Anterior cingulate cortex (tissue), 58 donors: Measurements from ENCODE around the gene RPS14.
A peak's percentile ranks its signal among the peaks of the same experiment; 100 is the strongest.

Source experiments
- DNase-seq, 58 donors: peaks; one replicate each; lab custom pipeline; 2025; lab: John Stamatoyannopoulos, UW

The RPS14 gene

DNA sequence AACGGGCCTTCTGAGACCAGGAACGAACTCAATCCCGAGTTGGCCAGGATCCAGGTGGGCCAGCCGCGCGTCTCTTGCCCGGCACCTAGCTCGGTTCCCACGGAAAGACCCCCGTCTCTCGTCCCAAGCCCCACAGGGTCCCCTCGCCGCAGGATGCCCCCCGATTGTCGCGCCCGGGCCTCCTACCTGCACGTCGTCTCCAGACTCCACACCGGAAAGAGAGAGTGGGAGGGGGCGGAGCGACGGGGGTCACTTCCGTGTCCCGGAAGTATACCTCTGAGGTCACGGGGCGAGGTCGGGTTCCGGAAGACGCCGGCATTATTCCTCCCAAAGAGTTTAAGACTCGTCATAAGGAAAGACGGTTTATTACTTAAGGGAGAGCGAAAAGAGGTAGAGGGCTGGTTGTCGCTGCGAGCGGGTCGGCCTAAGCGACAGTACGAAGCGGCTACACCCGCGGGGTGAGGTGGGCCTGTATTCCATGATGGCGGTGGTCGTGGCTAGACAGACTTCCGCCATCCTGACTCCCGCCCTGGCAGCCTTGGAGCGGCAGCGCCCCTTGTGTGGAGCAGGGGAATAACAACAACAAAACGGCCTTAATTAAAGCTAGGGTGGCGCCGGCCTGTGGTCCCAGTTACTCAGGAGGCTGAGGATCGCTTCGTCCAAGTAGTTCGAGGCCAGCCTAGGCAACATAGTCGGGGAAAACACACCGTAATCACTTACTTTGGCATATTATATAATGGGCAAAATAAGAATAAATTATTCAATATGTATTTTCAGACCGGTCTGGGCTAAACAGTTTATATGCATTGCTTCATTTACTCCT lies at the start of gene RPS14:
RPS14 (minus strand) TSS at position 223 of the 823 bp plus-strand sequence. CDS start 2,006 bp downstream, outside the sequence.
- peak; percentile 71 to 99 (median 88) for DNase-seq

DNA sequence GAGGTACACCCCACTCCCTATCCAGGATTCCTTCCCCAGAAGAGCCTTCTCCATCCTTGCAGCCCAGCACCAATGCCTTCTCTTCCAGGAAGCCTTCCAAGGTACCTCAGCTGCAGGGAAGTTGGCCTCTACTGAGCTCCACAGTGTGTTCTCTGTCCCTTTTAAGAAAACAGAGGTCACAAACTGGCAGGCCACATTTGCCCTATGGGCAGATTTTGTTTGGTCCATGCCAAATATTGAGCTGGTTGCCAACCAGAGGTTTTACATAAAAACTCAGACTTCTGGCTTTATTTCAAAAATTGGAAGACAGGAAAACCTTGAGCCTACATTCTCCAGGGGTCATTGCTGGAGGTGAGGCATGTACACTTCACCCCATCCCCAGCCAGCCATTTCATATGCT lies 49.4 kb upstream of the RPS14 start:
- no peak for DNase-seq

DNA sequence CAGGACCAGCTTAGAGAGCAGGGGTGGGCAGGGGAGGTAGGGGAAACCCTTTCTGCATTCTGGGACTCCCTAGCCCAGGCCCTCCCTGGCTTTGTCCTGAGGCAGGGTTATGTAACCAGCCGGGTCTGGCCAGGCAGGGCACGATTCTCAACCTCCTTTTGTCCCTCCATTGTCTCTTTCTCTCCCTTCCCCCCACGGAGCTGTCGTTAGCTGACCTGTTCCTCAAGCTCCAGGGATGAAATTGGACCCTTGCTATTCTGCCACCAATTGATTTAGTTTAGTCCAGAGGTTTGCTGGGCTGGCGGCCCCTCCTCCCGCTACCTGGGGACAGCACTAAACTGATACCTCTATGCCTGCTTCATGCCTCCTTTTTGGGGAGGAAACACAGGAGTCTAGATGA lies 49.0 kb upstream of the RPS14 start:
- DNase-seq, result peak in 14 of 58 donors; percentile 31 to 59 (median 42)

DNA sequence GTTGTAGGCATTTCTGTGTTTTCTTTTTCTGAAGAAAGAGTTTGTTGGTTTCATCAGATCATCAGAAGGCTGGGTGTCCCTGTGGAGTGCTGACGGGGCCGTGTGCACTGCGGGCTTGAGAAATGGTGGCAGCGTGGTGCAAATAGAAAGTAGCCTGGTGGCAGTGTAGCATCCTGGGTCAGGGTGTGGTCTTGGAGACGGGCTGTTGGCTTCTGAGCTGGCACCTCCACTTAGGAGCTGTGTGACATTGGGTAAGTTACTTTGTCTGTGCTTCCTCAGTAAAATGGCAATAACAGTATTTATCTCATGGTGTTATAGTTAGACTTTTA lies 48.4 kb upstream of the RPS14 start:
- no peak for DNase-seq

DNA sequence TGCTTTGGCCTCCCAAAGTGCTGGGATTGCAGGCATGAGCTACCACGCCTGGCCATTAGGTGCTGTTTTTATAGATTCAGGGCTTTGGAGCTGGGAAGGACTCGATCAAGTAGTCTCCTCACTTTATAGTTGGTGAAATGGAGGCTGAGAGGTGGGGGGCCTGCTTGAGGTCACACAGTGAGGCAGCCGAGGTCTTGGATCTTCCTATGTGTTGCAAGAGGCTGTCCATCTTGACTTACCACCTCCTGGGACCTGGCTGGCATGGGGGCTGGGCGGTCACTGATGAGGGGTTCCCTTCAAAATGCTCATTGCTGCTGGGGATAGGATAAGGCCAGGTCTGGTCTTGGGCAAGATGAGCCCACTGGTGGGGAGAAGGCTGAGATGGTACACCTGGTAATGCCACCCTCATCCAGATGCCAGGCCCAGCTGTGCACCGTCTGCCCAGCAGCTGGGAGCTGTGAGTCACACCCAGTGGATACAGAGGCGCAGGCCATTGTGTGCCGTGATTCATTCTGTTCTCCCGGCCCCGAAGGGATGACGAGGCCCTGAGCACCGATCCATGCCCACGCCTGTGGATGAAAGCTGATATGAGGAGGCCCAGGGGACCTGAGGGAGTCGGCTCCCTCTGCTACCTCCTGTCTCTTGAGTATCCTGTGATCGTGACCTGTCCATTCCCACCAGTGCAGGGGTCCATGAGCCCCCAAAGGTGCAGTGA lies 47.9 kb upstream of the RPS14 start:
- peak in 41 of 58 donors; percentile 16 to 85 (median 54) for DNase-seq

DNA sequence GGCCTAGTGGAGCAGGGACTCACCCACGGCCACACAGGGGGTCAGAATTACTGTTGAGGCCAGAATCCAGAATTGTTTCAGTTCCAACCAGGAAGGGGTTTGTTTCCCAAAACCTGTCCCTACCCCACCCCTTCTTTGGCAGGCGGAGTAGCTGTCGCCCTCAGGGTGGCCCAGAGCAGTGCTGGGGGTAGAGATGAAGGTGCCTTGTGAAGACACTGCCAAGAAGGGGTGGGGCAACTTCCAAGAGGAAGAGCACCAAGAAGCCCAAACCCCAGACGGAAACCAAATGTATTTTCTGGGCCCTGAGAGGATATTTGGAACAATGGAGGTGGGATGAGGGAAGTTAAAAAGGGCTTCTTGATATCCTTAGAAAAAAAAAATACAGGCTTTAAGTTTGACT lies 47.0 kb upstream of the RPS14 start:
- DNase-seq, result no peak

DNA sequence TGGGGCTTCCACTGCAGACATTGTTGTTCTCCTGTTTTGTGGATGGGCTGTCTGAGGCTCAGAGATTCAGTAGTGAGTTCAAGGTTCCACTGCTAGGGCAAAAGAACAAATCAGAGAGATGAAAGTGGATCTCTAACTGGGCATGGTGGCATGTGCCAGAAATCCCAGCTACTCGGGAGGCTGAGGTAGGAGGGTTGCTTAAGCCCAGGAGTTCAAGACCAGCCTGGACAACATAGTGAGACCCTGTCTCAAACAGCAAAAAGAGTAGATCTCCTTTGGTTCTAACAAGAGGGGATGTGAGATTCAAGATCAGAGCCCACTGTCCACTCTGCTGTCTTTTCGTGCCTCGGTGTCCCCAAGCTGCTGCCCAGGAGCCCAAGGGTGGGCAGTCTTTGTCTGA lies 46.6 kb upstream of the RPS14 start:
- no peak for DNase-seq

DNA sequence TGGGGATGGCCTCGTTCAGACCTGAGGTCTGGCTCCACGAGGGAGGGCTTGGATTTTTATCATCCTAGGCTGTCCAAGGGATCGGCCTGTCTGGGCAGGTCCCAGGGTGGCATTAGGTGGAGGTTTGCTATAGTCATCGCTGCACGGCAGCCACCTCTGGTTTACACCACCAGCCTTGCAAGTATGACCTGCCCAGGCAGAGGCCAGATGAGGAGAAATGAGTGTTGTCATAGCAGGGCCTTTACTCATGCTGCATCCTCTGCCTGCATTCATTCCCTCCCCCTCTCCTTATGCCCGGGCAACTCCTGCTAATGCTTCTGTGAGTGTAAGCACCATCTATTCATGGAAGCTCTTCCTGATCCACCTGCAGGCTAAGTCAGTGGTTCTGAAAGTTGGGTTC lies 43.1 kb upstream of the RPS14 start:
- no peak for DNase-seq

DNA sequence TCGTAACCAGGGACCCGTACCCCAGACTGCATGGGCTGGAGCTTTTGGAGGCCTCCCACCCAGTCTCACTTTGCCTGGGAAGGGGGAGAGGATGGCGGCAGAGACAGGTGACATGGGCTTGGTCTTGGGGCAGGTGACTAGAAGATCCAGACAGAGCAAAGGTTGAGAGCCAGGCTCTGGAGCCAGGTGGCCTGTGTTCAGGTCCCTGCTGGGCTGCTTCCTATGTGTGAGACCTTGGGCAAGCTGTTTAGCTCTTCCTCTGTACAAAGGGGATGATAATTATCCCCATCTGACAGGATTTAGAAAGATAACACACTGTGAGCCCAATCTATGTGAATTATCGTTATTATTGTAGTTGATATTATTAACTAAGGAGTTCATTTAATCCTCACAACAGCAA lies 42.3 kb upstream of the RPS14 start:
- no peak for DNase-seq

DNA sequence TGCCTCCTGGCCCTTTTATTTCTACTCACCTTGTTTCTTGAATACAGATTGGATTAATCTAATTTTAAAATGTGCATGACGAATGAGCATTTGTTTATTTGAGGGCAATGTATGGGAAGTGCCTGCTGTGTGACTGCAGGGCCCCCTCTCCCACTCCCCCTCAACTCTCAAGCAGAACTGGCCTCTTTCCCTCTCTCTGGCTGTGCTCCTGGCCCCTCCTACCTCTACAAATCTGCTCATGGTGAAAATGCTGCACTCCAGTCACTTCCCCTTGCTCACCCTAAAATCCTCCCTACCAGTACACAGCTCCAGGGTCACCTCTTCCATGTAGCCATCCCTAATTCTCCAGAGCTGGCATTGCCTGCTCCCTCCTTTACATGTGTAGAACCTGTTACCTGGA lies 41.2 kb upstream of the RPS14 start:
- no peak for DNase-seq

DNA sequence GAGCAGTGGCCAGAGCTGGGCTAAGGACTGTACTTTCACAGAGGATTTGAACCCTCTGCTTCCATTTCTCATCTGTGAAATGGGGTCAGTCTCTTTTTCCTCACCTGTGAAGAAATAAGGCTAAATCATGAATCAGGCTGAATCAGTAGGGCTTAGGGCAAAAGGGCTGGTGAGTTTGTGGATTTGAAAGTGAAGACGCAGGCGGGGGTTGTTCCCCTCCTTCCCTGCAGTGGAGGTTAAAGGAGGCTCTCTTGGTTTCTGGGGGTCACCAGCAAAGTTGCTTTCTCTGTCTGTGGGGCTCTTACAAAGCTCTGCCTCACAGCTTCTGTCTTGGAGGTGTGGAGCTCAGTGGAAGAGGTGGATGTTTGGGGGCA lies 40.7 kb upstream of the RPS14 start:
- no peak for DNase-seq

DNA sequence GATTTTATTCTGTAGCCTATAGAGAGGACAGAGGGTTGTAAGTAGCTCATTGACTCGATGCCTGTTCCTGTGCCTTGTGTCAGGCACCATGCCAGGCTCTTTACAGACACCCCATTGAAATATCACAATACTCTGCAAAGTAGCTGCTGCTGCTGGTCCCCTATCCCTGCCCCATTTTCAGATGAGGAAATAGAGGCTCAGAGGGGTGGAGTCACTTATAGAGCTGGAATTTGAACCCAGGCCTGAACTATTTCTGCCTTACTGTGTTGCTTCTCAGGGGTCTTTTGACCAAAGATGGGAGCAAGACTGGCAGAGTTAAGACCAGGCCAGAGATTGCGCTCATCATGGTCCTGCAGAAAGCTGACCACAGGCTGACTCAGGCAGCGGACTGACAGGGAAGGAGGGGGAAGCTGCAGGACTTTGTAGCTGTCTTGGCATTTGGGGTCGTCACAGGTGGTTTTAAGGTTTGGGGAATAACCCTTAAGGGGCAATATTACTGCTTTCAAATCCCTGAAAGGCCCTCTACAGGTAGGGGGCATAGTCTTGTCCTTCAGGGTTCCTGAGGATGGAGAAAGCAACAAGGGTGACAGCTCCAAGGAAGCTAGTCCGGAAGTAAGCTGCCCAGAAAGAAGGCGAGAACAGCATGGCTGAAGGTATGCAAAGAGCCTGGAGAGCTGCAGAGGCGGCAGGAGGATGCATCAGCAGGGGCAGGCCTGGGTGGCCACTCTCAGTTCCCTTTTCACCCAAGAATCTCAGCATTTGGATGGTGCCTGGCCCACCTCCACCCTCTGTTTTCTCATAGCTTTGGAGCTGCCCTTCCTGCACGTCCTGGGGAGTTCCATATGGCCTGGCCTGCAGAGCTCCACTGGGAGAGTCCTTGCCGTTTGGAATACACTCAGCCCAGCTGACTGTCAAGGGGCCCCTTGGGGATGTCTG lies 40.1 kb upstream of the RPS14 start:
- peak in 28 of 58 donors; percentile 14 to 78 (median 52) for DNase-seq

DNA sequence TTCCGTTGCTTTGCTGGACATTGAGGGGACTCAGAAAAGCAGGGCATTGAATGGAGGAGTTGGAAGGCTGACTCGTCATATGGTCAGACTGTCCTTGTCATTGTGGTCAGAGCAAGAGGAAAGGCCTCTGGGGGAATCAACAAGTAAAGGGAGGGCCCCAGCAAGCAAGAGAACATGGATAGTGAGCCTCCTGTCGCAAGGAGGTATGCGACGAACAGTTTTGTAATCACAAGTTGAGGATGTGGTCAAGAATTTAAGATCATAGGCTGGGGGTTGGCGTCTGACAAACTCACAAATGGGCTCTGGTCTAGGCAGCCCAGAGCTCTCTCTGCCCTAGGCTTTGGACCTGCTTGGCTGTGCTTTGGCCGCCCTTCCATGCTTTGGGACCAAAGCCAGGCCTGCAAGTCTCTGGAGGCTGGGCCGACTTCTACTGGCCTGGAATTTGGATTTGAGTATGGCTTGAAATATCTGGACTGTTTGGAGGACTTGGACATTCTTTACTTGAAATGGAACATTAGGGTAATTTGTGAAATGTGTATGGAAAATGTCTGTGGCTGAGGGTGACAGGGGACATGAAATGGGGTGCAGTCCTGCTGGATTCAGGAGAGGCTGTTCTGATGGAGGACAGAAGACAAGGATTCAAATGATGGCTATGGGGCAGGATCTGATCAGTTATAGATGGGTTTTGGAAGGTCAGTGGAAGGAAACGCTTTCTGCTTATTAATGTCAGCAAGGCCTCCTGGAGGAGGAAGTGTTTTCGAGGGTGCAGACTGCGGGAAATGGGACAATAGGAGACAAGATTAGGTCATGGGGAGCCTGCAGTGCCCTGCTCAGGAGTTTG lies 39.2 kb upstream of the RPS14 start:
- DNase-seq, result peak in 35 of 58 donors; percentile 27 to 75 (median 52)

DNA sequence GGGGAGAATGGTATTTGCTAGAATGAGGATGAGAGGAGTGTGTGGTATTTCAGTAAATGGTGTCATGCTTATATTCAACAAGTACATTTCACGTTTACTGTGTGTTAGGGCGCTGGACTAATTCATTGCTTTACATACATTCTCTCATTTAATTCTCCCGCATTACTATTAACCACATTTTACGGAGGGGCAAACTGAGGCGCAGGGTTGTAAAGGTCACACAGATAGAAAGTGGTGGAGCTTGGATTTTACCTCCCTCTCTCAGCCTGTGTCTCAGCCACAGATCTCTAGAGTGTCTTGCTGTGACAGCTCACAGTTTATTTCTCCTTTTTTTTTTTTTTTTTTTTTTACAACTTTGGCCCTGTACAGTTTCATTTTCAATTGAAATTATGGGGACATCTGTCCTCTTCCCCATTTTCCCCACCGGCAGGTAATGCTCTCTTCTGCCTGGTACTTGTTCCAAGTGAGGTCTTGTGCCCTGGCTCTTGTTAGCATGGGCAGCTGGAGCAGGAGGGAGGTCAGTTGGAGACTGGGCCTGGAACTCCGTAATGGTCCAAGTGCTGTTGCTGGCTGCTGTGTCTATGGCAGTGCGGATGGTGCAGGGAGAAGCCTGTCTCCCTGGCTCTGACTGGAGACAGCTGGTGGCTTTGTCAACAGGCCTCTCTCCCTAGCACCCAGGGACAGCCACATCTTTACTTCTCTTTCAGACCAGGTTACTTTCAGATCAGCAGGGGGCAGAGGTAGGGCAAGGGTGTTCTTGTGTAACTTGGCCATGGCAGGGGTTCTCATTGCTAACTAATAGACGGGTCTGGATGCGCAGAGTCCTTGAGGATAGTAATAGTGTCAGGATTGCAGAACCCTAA lies 37.9 kb upstream of the RPS14 start:
- DNase-seq, result peak in 36 of 58 donors; percentile 14 to 77 (median 58)

DNA sequence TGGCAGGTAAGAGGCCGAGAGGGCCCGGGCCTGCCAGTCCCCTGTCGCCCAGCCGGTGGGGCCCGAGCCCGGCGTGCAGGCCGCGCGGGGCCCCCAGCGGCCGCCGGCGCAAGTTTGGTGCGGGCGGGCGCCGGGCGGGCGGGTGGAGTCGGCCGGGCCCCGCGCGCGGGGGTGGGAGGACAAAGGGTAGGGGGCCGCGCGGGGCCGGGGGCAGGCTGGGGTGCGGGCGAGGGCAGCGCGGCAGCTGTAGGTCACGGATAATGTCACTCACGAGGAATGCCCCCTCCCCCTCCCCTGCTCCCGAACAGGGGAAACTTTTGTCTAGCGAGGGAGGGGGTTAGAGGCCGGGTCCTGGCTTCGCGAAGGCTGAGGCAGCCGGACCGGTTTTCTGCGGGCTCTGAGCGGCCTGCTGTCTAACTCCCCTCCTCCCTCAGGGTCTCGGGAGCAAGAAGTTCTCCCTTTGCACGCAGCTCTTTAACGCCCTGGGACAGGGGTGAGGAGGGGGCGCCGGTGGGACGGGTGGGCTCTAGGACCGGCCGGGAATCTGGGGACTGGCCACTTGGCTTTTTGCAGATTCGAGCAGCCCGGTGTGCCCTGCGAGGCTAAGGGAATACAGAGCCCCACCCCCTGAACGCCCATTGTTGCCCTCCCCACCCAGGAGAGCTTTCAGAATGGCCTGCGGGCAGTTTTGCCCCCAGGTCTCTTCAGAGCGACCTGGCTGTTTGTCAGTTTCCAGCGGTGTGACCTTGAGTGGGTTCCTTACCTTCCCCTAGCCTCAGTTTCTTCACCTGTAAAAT lies 37.1 kb upstream of the RPS14 start:
- peak in 26 of 58 donors; percentile 29 to 77 (median 56) for DNase-seq

DNA sequence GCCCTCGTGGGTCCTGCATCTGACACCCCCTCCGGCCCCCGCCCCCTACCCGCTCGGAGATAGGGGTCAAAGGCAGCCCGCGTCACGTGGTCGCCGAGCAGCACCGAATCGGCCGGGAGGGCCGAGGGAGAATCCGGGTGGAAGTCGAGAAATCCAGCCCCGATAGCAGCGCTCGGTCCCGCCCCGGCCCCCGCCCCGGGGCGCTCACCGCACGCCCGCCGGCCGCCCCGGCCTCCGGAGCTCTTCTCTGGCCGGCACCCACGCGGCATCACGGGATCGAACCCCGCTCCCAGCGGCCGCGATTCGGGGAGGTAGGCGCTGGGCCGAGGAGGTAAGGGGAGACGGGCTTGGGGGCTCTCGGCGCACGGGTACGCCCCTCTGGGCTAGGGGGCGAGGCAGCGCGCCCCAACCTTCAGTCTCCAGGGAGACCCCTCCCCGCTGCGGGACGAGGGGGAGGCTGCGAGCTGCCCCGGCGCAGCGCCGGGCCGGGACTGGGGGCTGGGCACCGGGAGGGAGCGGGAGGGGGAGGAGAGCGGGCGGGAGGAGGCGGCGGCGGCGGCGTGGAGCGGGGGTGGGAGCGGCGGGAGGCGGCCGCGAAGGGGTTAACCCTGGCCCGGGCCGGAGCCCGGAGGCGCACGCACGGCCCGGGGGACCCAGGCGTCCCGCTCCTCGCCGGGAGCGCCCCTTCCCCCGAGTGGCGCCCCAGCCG lies 36.3 kb upstream of the RPS14 start:
- DNase-seq, result peak in 47 of 58 donors; percentile 33 to 80 (median 57)

DNA sequence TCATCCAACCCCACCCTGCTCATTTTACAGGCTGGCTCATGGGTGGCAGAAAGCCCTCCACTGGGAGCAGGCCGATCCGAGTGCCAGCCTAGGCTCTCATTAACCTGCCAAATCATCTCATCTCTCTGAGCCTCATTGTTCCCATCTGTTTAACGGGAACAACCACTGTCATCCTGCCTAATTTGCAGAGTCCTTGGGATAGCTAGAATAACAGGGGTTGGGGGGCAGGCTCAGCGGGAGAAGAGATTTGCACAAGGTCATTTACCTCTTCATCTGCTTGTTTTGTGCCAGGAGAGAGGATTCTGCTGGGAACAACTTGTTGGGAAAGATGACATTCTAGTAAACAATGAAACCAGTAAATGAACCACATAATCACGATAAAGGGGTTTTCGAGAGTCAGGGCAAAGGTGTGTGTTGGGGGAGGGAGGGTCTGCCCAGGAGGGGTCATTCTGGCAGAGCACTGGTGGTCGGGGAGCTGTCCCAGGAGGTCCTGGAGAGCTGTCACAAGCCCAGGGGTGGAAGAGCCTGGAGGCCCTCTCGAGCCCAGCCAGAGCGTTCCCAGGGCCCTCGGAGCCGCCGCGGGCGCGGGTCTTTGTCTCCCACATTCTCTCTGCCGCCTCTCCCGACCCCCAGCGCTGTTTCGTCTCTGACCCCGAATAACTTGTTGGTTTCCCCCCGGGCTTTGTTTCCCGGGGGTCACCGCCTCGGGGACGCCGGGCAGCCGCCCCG lies 35.6 kb upstream of the RPS14 start:
- no peak for DNase-seq
